GM12878 (cell line): Measurements from ENCODE around the gene CCNA2. TPM values are rescaled to one million over a fixed set of nuclear protein-coding genes. Genes with fewer than 3 reads are reported as not detected.

Experiments used
- ATAC-seq: fragments of 200-7000 bp; cut with Tn5 transposase; 3 replicates; pipeline ENCODE4 v1.9.1; 2020; ENCODE audit warnings: mild to moderate bottlenecking, moderate library complexity
- BruUV-seq: library from RNA; stranded (reverse); fragments of 400-500 nt; replicated peaks from 2 replicates; lab custom pipeline; 2021; lab: Mats Ljungman, UMichigan
- CTCF ChIA-PET: fragments of 300-600 bp; sonication (Branson Sonifier 250); formaldehyde crosslinking; extraction: SDS; loops from one replicate; lab custom pipeline; 2021; ENCODE audit warnings: inconsistent platforms; lab: Yijun Ruan, JAX
- POLR2A ChIA-PET: fragments of 350-600 bp; formaldehyde crosslinking; extraction: SDS; loops from one replicate; lab custom pipeline; 2021; ENCODE audit warnings: inconsistent platforms; lab: Charles Lee
- RAD21 ChIA-PET: fragments of 300-600 bp; sonication (Branson Sonifier 250); formaldehyde crosslinking; loops from one replicate; lab custom pipeline; 2023; ENCODE audit warnings: antibody characterized with exemption; ENCODE audit not compliant: unreplicated experiment; lab: Charles Lee
- SMC1A ChIA-PET: fragments of 300-600 bp; sonication (Branson Sonifier 250); formaldehyde crosslinking; loops from one replicate; lab custom pipeline; 2023; ENCODE audit not compliant: unreplicated experiment, uncharacterized antibody; lab: Charles Lee
- DNase-seq: peaks from one replicate; pipeline ENCODE4 v3.0.0-alpha.2; 2011; ENCODE audit warnings: low read depth, low spot score
- FAIRE-seq: peaks from 3 replicates; lab custom pipeline; 2011; peaks lifted over from hg19 to GRCh38; lab: Jason Lieb, UNC
- H2AFZ ChIP-seq: 2 replicates; pipeline ENCODE4 v1.6.0; 2011; ENCODE audit warnings: low read depth, low read length, control low read depth; ENCODE audit not compliant: control insufficient read depth
- H3K27ac ChIP-seq: 2 replicates; pipeline ENCODE4 v1.5.1; 2011; ENCODE audit warnings: control low read depth; ENCODE audit not compliant: control insufficient read depth, insufficient read depth
- H3K27me3 ChIP-seq, 2 experiments: replicated peaks in 1 of 2; 2 replicates each; pipeline versions ENCODE4 v1.6.0 to v1.6.1; 2011; ENCODE audit warnings: low read length in 1 of 2; ENCODE audit not compliant: control insufficient read depth in 2 of 2, insufficient read depth in 2 of 2
- H3K36me3 ChIP-seq, 2 experiments: 2 replicates each; pipeline ENCODE4 v1.5.1; 2011; ENCODE audit warnings: low read length in 1 of 2; ENCODE audit not compliant: control insufficient read depth in 2 of 2, insufficient read depth in 2 of 2
- H3K4me1 ChIP-seq: 2 replicates; pipeline ENCODE4 v1.6.1; 2011; ENCODE audit warnings: mild to moderate bottlenecking, low read length, moderate library complexity, mixed read lengths; ENCODE audit not compliant: control insufficient read depth, insufficient read depth
- H3K4me2 ChIP-seq: 2 replicates; pipeline ENCODE4 v1.6.0; 2011; ENCODE audit warnings: control low read depth; ENCODE audit not compliant: control insufficient read depth, insufficient read depth
- H3K4me3 ChIP-seq: fragments of 200-600 bp; sonication (generic); 2 replicates; pipeline ENCODE4 v1.5.1; 2016
- H3K79me2 ChIP-seq: 2 replicates; pipeline ENCODE4 v1.6.0; 2011; ENCODE audit warnings: low read length; ENCODE audit not compliant: control insufficient read depth, insufficient read depth
- H3K9ac ChIP-seq: 2 replicates; pipeline ENCODE4 v1.8.0; 2011; ENCODE audit warnings: low read length, control low read depth, mixed read lengths; ENCODE audit not compliant: control insufficient read depth, insufficient read depth
- H3K9me3 ChIP-seq: replicated peaks from 3 replicates; pipeline ENCODE4 v1.5.1; 2011; ENCODE audit warnings: mild to moderate bottlenecking, low read length; ENCODE audit not compliant: control insufficient read depth, insufficient read depth
- H4K20me1 ChIP-seq: 2 replicates; pipeline ENCODE4 v1.6.0; 2011; ENCODE audit not compliant: control insufficient read depth, insufficient read depth
- MTA2 ChIP-seq: fragments of 450-650 bp; IDR thresholded peaks from 2 replicates; pipeline ENCODE4 v1.6.1; 2016; ENCODE audit warnings: low read depth, mild to moderate bottlenecking, moderate library complexity
- RFX5 ChIP-seq: IDR thresholded peaks from 2 replicates; pipeline ENCODE4 v1.6.1; 2011; ENCODE audit warnings: low read depth, low read length, improper control_type of control experiment
- SMC3 ChIP-seq: IDR thresholded peaks from 2 replicates; pipeline ENCODE4 v1.6.1; 2011; ENCODE audit warnings: low read length, improper control_type of control experiment, borderline replicate concordance
- TBL1XR1 ChIP-seq: IDR thresholded peaks from 2 replicates; pipeline ENCODE4 v1.6.1; 2012; ENCODE audit warnings: low read depth, low read length, improper control_type of control experiment
- WGBS: methylation state at CpG from one replicate; pipeline ENCODE4 v1.1.6; 2016; ENCODE audit warnings: low lambda C conversion rate; ENCODE audit not compliant: insufficient replicate concordance, insufficient coverage; ENCODE audit errors: missing lambda C conversion rate; 5-methylcytosine and 5-hydroxymethylcytosine counted together
- in situ Hi-C: fragments of 300-500 bp; cut with MboI; formaldehyde crosslinking; loops from 9 replicates; pipeline ENCODE4 v1.14.3; 2018; ENCODE audit warnings: mixed read lengths
- intact Hi-C: fragments of 100-400 bp; cut with micrococcal nuclease; formaldehyde crosslinking; loops from one replicate; pipeline ENCODE4 v1.14.2; 2022; ENCODE audit not compliant: unreplicated experiment
- polyA plus RNA-seq, 11 experiments: library from polyadenylated mRNA; depleted of rRNA in 4 of 11; unstranded in 6 of 11; stranded (reverse) in 5 of 11; fragments of >200 nt; fragmentation: Nextera tagmentation in 4 of 11; fragmentation: Illumina TruSeq in 1 of 11; extraction: Ambion mirVana in 4 of 11; extraction: Trizol in 1 of 11; gene quantifications; 1 replicate in 1 of 11; 2 replicates in 10 of 11; pipeline versions ENCODE4 v1.2.1 to v1.2.3, GENCODE V29; 2011 to 2016; ENCODE audit warnings: inconsistent platforms in 2 of 11, missing spikeins in 2 of 11, low read depth in 1 of 11
- total RNA-seq, 4 experiments: library from RNA; depleted of rRNA in 3 of 4; stranded (reverse); fragments of >200 nt in 3 of 4; fragmentation: Illumina TruSeq in 1 of 4; extraction: Trizol in 1 of 4; gene quantifications; 2 replicates each; pipeline versions ENCODE4 v1.2.1 to v1.2.3, GENCODE V29; 2013 to 2021
- TF ChIP-seq, protein P1 (sequence below): fragments of 450-650 bp; IDR thresholded peaks from 2 replicates; pipeline ENCODE4 v1.6.1; 2018; ENCODE audit warnings: borderline replicate concordance, mild to moderate bottlenecking; ENCODE audit not compliant: partially characterized antibody
- TF ChIP-seq, protein P2 (sequence below): fragments of 450-650 bp; IDR thresholded peaks from 2 replicates; pipeline ENCODE4 v1.6.1; 2016; ENCODE audit warnings: mild to moderate bottlenecking

CCNA2 gene
- total and polyA plus RNA-seq, 10 of the 15 experiments (the other 5 are each of a cell fraction or from before 2014, with no cell fraction given) = 21.8 to 153 (median 94.5) TPM

DNA sequence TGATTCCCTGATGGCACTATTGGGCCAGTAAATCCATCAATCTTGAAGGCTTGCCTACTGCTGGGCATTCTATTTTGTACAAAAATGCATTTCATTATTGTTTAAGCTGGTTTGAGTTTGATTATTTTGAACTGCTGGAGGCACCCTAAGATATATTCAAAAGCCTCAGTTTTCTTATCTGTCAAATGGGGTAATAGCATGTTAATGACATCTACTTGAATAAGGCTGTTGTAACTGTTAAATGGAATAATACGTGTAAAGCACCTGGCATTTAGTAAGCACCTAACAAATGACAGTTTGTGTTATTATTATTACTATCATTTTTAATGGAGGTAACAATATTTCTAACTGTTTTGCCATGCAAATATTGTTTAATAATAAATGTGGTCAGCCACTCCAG, 51.8 kb downstream of the CCNA2 start:
- POLR2A ChIA-PET = no interaction called here
- TF ChIP-seq SMC3 (no peak), RFX5 (no peak), TBL1XR1 (no peak), MTA2 (no peak)
- TF ChIP-seq, protein P1, sequence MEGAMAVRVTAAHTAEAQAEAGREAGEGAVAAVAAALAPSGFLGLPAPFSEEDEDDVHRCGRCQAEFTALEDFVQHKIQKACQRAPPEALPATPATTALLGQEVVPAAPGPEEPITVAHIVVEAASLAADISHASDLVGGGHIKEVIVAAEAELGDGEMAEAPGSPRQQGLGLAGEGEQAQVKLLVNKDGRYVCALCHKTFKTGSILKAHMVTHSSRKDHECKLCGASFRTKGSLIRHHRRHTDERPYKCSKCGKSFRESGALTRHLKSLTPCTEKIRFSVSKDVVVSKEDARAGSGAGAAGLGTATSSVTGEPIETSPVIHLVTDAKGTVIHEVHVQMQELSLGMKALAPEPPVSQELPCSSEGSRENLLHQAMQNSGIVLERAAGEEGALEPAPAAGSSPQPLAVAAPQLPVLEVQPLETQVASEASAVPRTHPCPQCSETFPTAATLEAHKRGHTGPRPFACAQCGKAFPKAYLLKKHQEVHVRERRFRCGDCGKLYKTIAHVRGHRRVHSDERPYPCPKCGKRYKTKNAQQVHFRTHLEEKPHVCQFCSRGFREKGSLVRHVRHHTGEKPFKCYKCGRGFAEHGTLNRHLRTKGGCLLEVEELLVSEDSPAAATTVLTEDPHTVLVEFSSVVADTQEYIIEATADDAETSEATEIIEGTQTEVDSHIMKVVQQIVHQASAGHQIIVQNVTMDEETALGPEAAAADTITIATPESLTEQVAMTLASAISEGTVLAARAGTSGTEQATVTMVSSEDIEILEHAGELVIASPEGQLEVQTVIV = no peak
- TF ChIP-seq, protein P2, sequence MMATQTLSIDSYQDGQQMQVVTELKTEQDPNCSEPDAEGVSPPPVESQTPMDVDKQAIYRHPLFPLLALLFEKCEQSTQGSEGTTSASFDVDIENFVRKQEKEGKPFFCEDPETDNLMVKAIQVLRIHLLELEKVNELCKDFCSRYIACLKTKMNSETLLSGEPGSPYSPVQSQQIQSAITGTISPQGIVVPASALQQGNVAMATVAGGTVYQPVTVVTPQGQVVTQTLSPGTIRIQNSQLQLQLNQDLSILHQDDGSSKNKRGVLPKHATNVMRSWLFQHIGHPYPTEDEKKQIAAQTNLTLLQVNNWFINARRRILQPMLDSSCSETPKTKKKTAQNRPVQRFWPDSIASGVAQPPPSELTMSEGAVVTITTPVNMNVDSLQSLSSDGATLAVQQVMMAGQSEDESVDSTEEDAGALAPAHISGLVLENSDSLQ = no peak
- Histone ChIP-seq H3K4me2 (no peak overlapping the region), H2AFZ (no peak overlapping the region), H3K4me1 (peaks cover under 1% of the 10 kb centered on the region), H3K9ac (no peak overlapping the region), H3K27ac (no peak overlapping the region), H4K20me1 (no peaks in the 10 kb centered on the region; the same call in 1 of the 2 replicates), H3K79me2 (no peaks in the 10 kb centered on the region), H3K27me3 (no peaks in the 10 kb centered on the region; a peak in 1 of 4 replicates), H3K4me3 (no peak overlapping the region), H3K36me3 (no peaks in the 10 kb centered on the region), H3K9me3 (no peaks in the 10 kb centered on the region)
- DNase-seq (no peak), ATAC-seq (no peak), FAIRE-seq (no peak)
- WGBS = 48% methylated on average over 1 of the region's 1 CpG
- SMC1A ChIA-PET = interaction anchor here (0.9 to 1.4 kb wide), 2 partner anchors 10 to 14 kb away, joined by 3 read pairs; no protein-coding TSS in a partner anchor
- BruUV-seq = no TSS peak
- in situ Hi-C loops = no loop called here
- RAD21 ChIA-PET = no interaction called here
- intact Hi-C loops = no loop called here
- CTCF ChIA-PET = no interaction called here
